Posterior cingulate gyrus (tissue), 11 donors: ENCODE measurements around the gene ELL.

Experiments used
- DNase-seq, 10 donors: peaks; one replicate each; pipeline versions ENCODE4 v3.0.0 to v3.0.0-alpha.2; 2020 to 2021; ENCODE audit warnings: mixed read lengths in 3 of 10
- intact Hi-C: fragments of 100-400 bp; cut with DNase I; formaldehyde crosslinking; loops from one replicate; pipeline ENCODE4 v1.15.1; 2023

Gene ELL

GRCh38 chr19:18507021-18507726 lies 14.7 kb downstream of the ELL start:
- intact Hi-C loops: no loop called here
- peak in 6 of 10 donors; percentile 55 to 94 (median 80) for DNase-seq

- intact Hi-C loops: no loop called here
- DNase-seq: no peak
Measured at GRCh38 chr19:18506101-18506930, 15.6 kb downstream of the ELL start.

- DNase-seq: no peak
- intact Hi-C loops: no loop called here
Measured at GRCh38 chr19:18504886-18505610, 16.8 kb downstream of the ELL start.

- DNase-seq: no peak
- intact Hi-C loops: no loop called here
Measured at GRCh38 chr19:18503971-18504885, 17.6 kb downstream of the ELL start.

GRCh38 chr19:18503337-18503970 lies 18.4 kb downstream of the ELL start:
- peak in 1 of 10 donors; percentile 89 for DNase-seq
- intact Hi-C loops: no loop called here

GRCh38 chr19:18502638-18503294 lies 19.1 kb downstream of the ELL start:
- intact Hi-C loops: no loop called here
- DNase-seq: peak in 6 of 10 donors; percentile 50 to 92 (median 76)

GRCh38 chr19:18502246-18502637 lies 19.6 kb downstream of the ELL start:
- intact Hi-C loops: no loop called here
- DNase-seq: no peak

- DNase-seq: no peak
- intact Hi-C loops: no loop called here
Measured at GRCh38 chr19:18501832-18502231, 20.0 kb downstream of the ELL start.

- intact Hi-C loops: no loop called here
- no peak for DNase-seq
Measured at GRCh38 chr19:18501351-18501750, 20.5 kb downstream of the ELL start.

GRCh38 chr19:18500799-18501198 lies 21.1 kb downstream of the ELL start:
- intact Hi-C loops: no loop called here
- DNase-seq: no peak

- intact Hi-C loops: no loop called here
- DNase-seq: no peak
Measured at GRCh38 chr19:18500376-18500775, 21.5 kb downstream of the ELL start.

- DNase-seq: no peak
- intact Hi-C loops: no loop called here
Measured at GRCh38 chr19:18499055-18499775, 22.7 kb downstream of the ELL start.

GRCh38 chr19:18496980-18497256 lies 25.0 kb downstream of the ELL start:
- intact Hi-C loops: no loop called here
- DNase-seq: no peak

- intact Hi-C loops: no loop called here
- DNase-seq: no peak
Measured at GRCh38 chr19:18496167-18496979, 25.5 kb downstream of the ELL start.

- no peak for DNase-seq
- intact Hi-C loops: no loop called here
Measured at GRCh38 chr19:18495204-18495911, 26.5 kb downstream of the ELL start.

GRCh38 chr19:18494267-18494607 lies 27.6 kb downstream of the ELL start:
- no peak for DNase-seq
- intact Hi-C loops: no loop called here

- intact Hi-C loops: no loop called here
- no peak for DNase-seq
Measured at GRCh38 chr19:18493440-18494266, 28.2 kb downstream of the ELL start.
